Ascending aorta (tissue), 2 donors: ENCODE measurements around the gene CHSY1. TPM values are rescaled to one million over a fixed set of nuclear protein-coding genes. Genes with fewer than 3 reads are reported as not detected.
"Not testable (repeated sequence)": the region's sequence is repeated elsewhere in the genome, so short reads cannot be mapped to it uniquely, and the experiment has no call there.

ENCODE experiments used
- DNase-seq, 2 donors: peaks; one replicate each; pipeline ENCODE4 v3.0.0-alpha.2; 2019; ENCODE audit warnings: low spot score in 2 of 2
- H3K27ac ChIP-seq, 2 donors: fragments of 200-600 bp; sonication (generic); one replicate each; pipeline ENCODE4 v1.5.1; 2016 to 2017; ENCODE audit warnings: mild to moderate bottlenecking in 1 of 2
- H3K27me3 ChIP-seq: fragments of 200-600 bp; sonication (generic); one replicate; pipeline ENCODE4 v1.5.1; 2017
- H3K36me3 ChIP-seq, 2 donors: fragments of 200-600 bp; sonication (generic); one replicate each; pipeline ENCODE4 v1.5.1; 2016
- H3K4me1 ChIP-seq, 2 donors: fragments of 200-600 bp; sonication (generic); one replicate each; pipeline ENCODE4 v1.5.1; 2016 to 2017; ENCODE audit warnings: mild to moderate bottlenecking in 1 of 2
- H3K4me3 ChIP-seq, 2 donors: fragments of 200-600 bp; sonication (generic); one replicate each; pipeline ENCODE4 v1.5.1; 2016 to 2017; ENCODE audit warnings: mild to moderate bottlenecking in 1 of 2
- H3K9me3 ChIP-seq, 2 donors: fragments of 200-600 bp; sonication (generic); one replicate each; pipeline ENCODE4 v1.5.1; 2016
- intact Hi-C: fragments of 100-400 bp; cut with DNase I; formaldehyde crosslinking; loops from one replicate; pipeline ENCODE4 v1.15.1; 2023
- total RNA-seq: library from RNA; depleted of rRNA; stranded (reverse); fragments of >200 nt; gene quantifications from one replicate; pipeline ENCODE4 v1.1.0, GENCODE V29; 2016
- TF ChIP-seq, protein P1 (sequence below), 3 experiments: fragments of 200-600 bp in 2 of 3; fragments of 450-650 bp in 1 of 3; sonication (generic) in 2 of 3; IDR thresholded peaks; one replicate each; pipeline ENCODE4 v1.5.1; 2016 to 2019; ENCODE audit warnings: antibody characterized with exemption in 3 of 3, mild to moderate bottlenecking in 1 of 3, moderate library complexity in 1 of 3

CHSY1 gene
- total RNA-seq, 1 donor from 2014 or later = 47.4 TPM

DNA sequence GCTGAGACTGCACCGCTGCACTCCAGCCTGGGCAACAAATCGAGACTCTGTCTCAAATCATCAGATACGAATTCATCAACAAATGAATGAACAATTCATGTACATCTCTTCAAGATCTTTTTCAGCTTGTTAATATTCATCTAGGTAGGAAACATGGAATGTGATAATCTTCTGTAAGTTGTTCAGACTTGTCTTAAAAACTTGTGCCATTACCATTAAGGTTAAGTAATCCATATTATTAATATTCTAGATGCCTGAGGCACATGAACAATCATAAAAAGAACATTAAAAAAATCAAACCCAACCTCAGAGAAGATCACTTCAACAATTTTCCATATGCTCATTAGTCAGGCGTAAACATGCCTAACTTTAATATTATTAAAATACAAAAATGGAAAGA lies 36.2 kb downstream of the CHSY1 start:
- TF ChIP-seq, protein P1, sequence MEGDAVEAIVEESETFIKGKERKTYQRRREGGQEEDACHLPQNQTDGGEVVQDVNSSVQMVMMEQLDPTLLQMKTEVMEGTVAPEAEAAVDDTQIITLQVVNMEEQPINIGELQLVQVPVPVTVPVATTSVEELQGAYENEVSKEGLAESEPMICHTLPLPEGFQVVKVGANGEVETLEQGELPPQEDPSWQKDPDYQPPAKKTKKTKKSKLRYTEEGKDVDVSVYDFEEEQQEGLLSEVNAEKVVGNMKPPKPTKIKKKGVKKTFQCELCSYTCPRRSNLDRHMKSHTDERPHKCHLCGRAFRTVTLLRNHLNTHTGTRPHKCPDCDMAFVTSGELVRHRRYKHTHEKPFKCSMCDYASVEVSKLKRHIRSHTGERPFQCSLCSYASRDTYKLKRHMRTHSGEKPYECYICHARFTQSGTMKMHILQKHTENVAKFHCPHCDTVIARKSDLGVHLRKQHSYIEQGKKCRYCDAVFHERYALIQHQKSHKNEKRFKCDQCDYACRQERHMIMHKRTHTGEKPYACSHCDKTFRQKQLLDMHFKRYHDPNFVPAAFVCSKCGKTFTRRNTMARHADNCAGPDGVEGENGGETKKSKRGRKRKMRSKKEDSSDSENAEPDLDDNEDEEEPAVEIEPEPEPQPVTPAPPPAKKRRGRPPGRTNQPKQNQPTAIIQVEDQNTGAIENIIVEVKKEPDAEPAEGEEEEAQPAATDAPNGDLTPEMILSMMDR (IDR thresholded peaks at IDR 0.05) = no peak
- intact Hi-C loops = no loop called here
- no peak overlapping the region for H3K4me3 ChIP-seq
- no peaks in the 10 kb centered on the region for H3K27me3 ChIP-seq
- H3K9me3 ChIP-seq = no peaks in the 10 kb centered on the region
- DNase-seq = no peak
- H3K4me1 ChIP-seq = peaks cover 5 to 7% of the 10 kb centered on the region in 2 donors
- H3K36me3 ChIP-seq = peaks cover 0 to 2% of the 10 kb centered on the region in 2 donors
- no peak overlapping the region for H3K27ac ChIP-seq

DNA sequence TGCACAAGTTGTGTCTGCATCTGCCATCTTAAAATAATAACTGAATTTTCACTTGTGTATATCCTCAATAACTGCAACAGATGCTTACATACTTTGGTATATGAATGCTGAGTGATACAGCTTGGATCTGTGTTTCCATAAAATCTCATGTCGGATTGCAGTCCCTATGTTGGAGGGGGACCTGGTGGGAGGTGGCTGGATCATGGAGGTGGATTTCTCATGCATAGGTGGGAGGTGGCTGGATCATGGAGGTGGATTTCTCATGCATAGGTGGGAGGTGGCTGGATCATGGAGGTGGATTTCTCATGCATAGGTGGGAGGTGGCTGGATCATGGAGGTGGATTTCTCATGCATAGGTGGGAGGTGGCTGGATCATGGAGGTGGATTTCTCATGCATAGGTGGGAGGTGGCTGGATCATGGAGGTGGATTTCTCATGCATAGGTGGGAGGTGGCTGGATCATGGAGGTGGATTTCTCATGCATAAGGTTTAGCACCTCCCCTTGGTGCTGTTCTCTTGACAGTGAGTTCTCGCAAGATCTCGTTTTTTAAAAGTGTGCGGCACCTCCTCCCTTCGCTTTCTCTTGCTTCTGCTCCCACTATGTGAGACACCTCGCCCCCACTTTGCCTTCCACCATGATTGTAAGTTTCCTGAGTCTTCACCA lies 37.3 kb downstream of the CHSY1 start:
- H3K27ac ChIP-seq, H3K9me3 ChIP-seq, intact Hi-C loops, H3K36me3 ChIP-seq, DNase-seq, H3K4me3 ChIP-seq, H3K27me3 ChIP-seq: not testable (repeated sequence)
- peaks cover 2 to 15% of the 10 kb centered on the region in 2 donors for H3K4me1 ChIP-seq

DNA sequence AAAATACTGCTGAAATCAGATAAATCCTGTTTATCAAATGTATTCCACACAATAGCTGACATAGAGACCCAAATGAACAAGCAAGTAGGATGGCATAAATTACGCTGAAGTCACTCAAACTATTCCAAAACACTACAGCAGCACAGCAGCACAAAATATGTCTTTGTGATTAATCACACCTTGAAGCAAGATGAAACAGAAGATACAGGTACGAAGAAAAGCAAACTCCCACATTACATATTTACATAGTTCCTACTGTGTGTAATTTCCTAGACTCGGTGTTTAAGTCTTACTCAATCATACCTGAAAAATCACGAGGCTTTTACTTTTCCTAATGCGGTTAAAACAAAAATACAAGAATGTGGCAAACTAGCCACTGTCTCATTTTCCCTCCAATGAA lies 38.3 kb downstream of the CHSY1 start:
- TF ChIP-seq, protein P1 (IDR thresholded peaks at IDR 0.05) = no peak
- DNase-seq = no peak
- Histone ChIP-seq H3K27ac (no peak overlapping the region), H3K27me3 (no peaks in the 10 kb centered on the region), H3K4me1 (peaks cover 2 to 24% of the 10 kb centered on the region in 2 donors), H3K9me3 (no peaks in the 10 kb centered on the region), H3K36me3 (peaks cover 0 to 2% of the 10 kb centered on the region in 2 donors), H3K4me3 (no peak overlapping the region)
- intact Hi-C loops = no loop called here

DNA sequence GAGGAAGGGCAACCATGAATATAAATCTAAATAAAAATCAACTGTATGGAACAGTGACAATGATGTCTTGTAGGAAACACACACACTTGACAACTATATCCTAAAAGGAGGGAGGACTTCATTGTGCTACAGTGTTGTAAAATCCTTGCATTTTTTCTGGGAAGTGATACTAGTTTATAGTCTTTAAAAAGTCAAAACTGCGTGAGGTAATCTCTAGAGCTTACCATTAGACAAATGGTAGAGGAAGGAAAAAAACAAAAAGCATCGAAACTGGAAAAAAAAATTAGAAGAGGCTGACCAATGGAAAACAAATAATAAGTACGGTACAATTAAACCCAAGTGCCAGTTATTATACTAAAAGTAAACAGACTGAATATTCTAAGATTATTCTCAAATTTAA lies 38.7 kb downstream of the CHSY1 start:
- no peaks in the 10 kb centered on the region for H3K9me3 ChIP-seq
- H3K27me3 ChIP-seq = no peaks in the 10 kb centered on the region
- intact Hi-C loops = no loop called here
- H3K36me3 ChIP-seq = peaks cover 0 to 2% of the 10 kb centered on the region in 2 donors
- TF ChIP-seq, protein P1 (IDR thresholded peaks at IDR 0.05) = no peak
- DNase-seq = no peak
- no peak overlapping the region for H3K27ac ChIP-seq
- peaks cover 2 to 28% of the 10 kb centered on the region in 2 donors for H3K4me1 ChIP-seq
- H3K4me3 ChIP-seq = no peak overlapping the region

DNA sequence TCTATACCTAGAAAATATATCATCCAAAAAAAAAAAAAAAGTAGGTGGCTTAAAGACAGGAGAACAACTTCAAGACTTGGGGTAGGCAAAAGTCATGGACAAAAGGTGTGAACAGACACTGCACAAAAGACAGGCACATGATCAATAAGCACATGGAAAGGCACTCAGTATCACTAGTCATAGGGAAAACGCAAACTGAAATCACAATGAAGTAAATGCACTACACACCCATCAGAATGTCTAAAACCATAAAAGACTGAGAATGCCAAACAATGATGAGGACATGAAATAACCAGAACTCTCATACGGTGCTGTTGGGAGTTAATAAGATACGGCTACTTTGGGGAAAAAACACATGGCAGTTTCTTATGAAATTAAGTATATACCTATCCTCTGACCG lies 40.0 kb downstream of the CHSY1 start:
- Histone ChIP-seq H3K4me1 (peaks cover 5 to 36% of the 10 kb centered on the region in 2 donors), H3K27me3 (no peaks in the 10 kb centered on the region), H3K4me3 (no peak overlapping the region), H3K9me3 (no peaks in the 10 kb centered on the region), H3K36me3 (peaks cover 0 to 2% of the 10 kb centered on the region in 2 donors), H3K27ac (no peak overlapping the region)
- intact Hi-C loops = no loop called here
- TF ChIP-seq, protein P1 (IDR thresholded peaks at IDR 0.05) = no peak
- no peak for DNase-seq

DNA sequence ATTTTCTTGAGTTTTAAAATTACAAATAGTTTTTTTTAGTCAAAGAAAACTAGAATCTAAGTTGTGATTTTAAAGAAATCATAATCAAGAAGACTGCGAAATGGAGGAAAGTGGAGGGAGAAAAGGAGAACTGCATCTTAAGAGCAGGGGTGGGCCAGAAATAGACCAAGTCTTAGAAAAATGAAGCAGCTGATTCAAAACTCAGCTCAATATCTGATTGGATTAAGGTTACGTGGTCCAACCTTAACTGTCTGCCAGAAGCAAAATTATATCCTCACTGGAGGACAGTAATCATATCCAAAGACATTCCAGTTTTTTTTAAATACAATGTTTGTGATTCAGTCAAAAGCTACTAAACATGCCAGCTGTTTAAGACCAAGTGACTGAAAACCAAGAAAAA lies 41.4 kb downstream of the CHSY1 start:
- intact Hi-C loops = no loop called here
- TF ChIP-seq, protein P1 (IDR thresholded peaks at IDR 0.05) = no peak
- Histone ChIP-seq H3K36me3 (no peaks in the 10 kb centered on the region), H3K4me3 (no peak overlapping the region), H3K27ac (peak overlapping the region; percentile 37 to 45), H3K9me3 (no peaks in the 10 kb centered on the region), H3K4me1 (peaks cover 5 to 48% of the 10 kb centered on the region in 2 donors), H3K27me3 (no peaks in the 10 kb centered on the region)
- no peak for DNase-seq
